Measurements from ENCODE around the gene AFAP1L2. TPM values are rescaled to one million over a fixed set of nuclear protein-coding genes. Genes with fewer than 3 reads are reported as not detected.

The AFAP1L2 gene
- total RNA-seq, 3 donors from 2014 or later = 4.2 to 43.9 (median 20.0) TPM

GRCh38 chr10:114442091-114442630, 37.9 kb upstream of the AFAP1L2 start:
- H3K27ac ChIP-seq = no peak overlapping the region
- DNase-seq (ENCODE audit: low spot score in 2 of 2) = no peak
- no peak for TF ChIP-seq CTCF (IDR thresholded peaks at IDR 0.05)
- no peak for TF ChIP-seq POLR2AphosphoS5 (IDR thresholded peaks at IDR 0.05)
- H3K27me3 ChIP-seq = no peaks in the 10 kb centered on the region
- H3K4me1 ChIP-seq = no peaks in the 10 kb centered on the region
- intact Hi-C loops (cut with DNase I; ENCODE audit: low total_unique reads) = no loop called here
- no peaks in the 10 kb centered on the region for H3K9me3 ChIP-seq
- no peaks in the 10 kb centered on the region for H3K36me3 ChIP-seq
- no peak overlapping the region for H3K4me3 ChIP-seq

GRCh38 chr10:114441107-114441506, 36.8 kb upstream of the AFAP1L2 start:
- no peaks in the 10 kb centered on the region for H3K9me3 ChIP-seq
- no peaks in the 10 kb centered on the region for H3K27me3 ChIP-seq
- no peak for DNase-seq (ENCODE audit: low spot score in 2 of 2)
- no peak overlapping the region for H3K4me3 ChIP-seq
- no peaks in the 10 kb centered on the region for H3K4me1 ChIP-seq
- no peaks in the 10 kb centered on the region for H3K36me3 ChIP-seq
- H3K27ac ChIP-seq = no peak overlapping the region
- no peak for TF ChIP-seq POLR2AphosphoS5 (IDR thresholded peaks at IDR 0.05)
- no peak for TF ChIP-seq CTCF (IDR thresholded peaks at IDR 0.05)
- TF ChIP-seq POLR2A (IDR thresholded peaks at IDR 0.05) = no peak
- intact Hi-C loops (cut with DNase I; ENCODE audit: low total_unique reads) = no loop called here

- H3K9me3 ChIP-seq = no peaks in the 10 kb centered on the region
- H3K4me1 ChIP-seq = no peaks in the 10 kb centered on the region
- H3K36me3 ChIP-seq = no peaks in the 10 kb centered on the region
- H3K27ac ChIP-seq = no peak overlapping the region
- no peaks in the 10 kb centered on the region for H3K27me3 ChIP-seq
- TF ChIP-seq POLR2AphosphoS5 (IDR thresholded peaks at IDR 0.05) = no peak
- TF ChIP-seq CTCF (IDR thresholded peaks at IDR 0.05) = peak; percentile 50 to 55 (median 51)
- no peak for TF ChIP-seq POLR2A (IDR thresholded peaks at IDR 0.05)
- intact Hi-C loops (cut with DNase I; ENCODE audit: low total_unique reads) = no loop called here
- no peak overlapping the region for H3K4me3 ChIP-seq
- DNase-seq (ENCODE audit: low spot score in 2 of 2) = no peak
Measured at GRCh38 chr10:114437473-114438292, 33.4 kb upstream of the AFAP1L2 start.

- Histone ChIP-seq H3K27me3 (no peaks in the 10 kb centered on the region), H3K27ac (no peak overlapping the region), H3K9me3 (no peaks in the 10 kb centered on the region), H3K36me3 (no peaks in the 10 kb centered on the region), H3K4me3 (no peak overlapping the region), H3K4me1 (no peaks in the 10 kb centered on the region)
- TF ChIP-seq CTCF (IDR thresholded peaks at IDR 0.05) (no peak), POLR2AphosphoS5 (IDR thresholded peaks at IDR 0.05) (no peak), POLR2A (IDR thresholded peaks at IDR 0.05) (no peak)
- no peak for DNase-seq (ENCODE audit: low spot score in 2 of 2)
- intact Hi-C loops (cut with DNase I; ENCODE audit: low total_unique reads) = no loop called here
Measured at GRCh38 chr10:114436941-114437340, 32.6 kb upstream of the AFAP1L2 start.

GRCh38 chr10:114432566-114433093, 28.3 kb upstream of the AFAP1L2 start:
- no peaks in the 10 kb centered on the region for H3K27me3 ChIP-seq
- H3K4me1 ChIP-seq = no peaks in the 10 kb centered on the region
- intact Hi-C loops (cut with DNase I; ENCODE audit: low total_unique reads) = no loop called here
- no peak for DNase-seq (ENCODE audit: low spot score in 2 of 2)
- no peaks in the 10 kb centered on the region for H3K36me3 ChIP-seq
- no peak overlapping the region for H3K4me3 ChIP-seq
- no peak for TF ChIP-seq CTCF (IDR thresholded peaks at IDR 0.05)
- TF ChIP-seq POLR2A (IDR thresholded peaks at IDR 0.05) = no peak
- no peak for TF ChIP-seq POLR2AphosphoS5 (IDR thresholded peaks at IDR 0.05)
- no peak overlapping the region for H3K27ac ChIP-seq
- no peaks in the 10 kb centered on the region for H3K9me3 ChIP-seq
